NCI-H69 (cell line): ENCODE results near the gene CDIP1.
"Not testable (repeated sequence)": the region's sequence is repeated elsewhere in the genome, so short reads cannot be mapped to it uniquely, and the experiment has no call there.

Experiments used
- DNase-seq: peaks from one replicate; lab custom pipeline; 2025; lab: John Stamatoyannopoulos, UW

CDIP1 gene

DNA sequence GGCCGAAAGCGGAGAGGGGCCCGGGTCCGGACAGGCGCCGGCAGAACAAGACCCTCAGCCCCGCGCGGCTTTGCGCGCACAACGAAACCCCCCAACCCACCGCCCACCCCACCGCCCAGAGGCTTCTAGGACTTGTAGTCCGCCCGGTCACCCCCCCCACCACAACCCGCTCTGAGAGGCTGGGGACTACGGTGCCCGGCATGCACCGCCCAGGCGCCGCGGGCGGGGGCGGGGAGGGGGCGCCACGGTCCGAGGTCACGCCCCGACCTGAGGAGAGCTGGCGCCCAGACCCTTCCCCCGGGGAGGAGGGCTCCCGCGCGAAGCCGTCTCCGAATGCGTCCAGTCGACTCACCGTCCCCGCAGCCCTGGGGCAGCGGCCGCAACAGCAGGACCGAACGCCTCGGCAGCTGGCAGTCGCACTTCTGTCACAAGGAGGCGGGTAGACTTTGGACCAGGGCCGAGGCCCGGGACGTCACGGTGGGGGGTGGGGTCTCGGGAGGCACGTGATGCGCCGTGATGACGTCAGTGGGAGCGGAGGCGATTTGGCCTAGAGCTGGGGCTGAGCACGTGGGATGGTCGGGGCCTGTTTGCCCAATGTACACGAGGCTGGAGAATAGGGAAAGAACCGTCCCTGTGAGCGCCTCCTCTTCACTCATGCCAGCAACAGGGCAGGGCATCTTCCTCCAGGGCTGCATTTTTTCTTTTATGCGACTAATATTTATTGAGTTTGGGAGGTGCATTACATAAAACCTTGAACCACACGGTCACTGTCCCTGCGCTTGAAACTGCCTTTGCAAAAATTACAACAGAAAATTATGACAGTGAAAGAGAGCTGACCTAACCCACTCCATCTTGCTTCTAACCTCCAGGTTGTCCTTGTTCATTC is at the start of gene CDIP1:
TSS of gene CDIP1 (minus strand) at position 424 of the 886 bp plus-strand sequence. CDS start 24,643 bp downstream, outside the sequence.
- peak; percentile 97 for DNase-seq

DNA sequence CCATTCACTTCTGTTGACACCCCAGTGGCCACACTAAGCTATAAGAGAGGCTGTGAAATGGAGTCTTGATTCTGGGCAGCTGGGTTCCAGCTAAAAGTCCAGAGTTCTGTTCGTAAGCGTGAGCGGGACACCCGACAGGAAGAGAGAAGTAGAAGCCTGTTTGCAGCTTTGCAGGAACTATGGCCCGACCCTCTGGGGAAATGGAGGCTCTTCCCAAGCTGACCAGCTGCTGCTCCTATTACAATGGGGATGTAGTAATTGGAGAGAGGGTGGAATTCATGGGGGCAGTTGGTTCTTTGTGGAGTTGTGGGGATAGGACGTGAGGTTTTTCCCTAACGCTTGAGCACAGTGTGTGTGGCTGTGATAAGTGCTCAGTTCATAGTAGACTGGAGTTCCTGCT is 47.7 kb upstream of the CDIP1 start:
- DNase-seq = peak; percentile 28

DNA sequence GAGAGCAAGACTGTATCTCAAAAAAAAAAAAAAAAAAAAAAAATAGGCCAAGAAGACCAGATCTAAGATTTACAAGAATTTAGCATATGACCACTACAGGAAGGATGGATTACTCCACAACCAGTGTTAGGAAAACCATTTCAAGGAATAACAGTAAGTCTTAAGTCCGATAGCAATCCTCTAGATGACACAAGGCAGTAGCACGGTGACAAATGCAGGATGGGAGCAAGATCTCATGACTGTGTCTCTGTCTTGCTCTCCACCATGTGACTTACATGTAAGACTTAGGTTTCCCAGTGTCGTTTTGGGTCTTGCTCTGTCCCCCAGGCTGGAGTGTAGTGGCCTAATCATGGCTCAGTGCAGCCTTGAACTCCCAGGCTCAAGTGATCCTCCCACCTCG is 45.3 kb upstream of the CDIP1 start:
- no peak for DNase-seq

DNA sequence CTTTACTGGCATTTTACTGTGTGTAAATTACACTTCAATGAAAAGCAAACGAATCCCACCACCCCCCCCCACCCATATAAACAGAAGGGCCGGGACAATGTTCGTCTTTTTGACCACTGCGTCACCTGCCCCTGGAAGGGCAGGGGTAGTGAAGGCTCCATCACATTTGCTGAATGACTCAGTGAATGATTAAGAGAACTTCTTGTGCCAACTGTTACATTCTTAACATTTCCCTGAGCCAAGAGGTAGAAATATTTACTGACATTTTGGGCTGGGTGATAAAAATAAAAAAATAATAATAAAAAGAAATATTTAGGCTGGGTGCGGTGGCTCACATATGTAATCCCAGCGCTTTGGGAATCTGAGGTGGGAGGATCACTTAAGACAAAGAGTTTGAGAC is 41.7 kb upstream of the CDIP1 start:
- no peak for DNase-seq

DNA sequence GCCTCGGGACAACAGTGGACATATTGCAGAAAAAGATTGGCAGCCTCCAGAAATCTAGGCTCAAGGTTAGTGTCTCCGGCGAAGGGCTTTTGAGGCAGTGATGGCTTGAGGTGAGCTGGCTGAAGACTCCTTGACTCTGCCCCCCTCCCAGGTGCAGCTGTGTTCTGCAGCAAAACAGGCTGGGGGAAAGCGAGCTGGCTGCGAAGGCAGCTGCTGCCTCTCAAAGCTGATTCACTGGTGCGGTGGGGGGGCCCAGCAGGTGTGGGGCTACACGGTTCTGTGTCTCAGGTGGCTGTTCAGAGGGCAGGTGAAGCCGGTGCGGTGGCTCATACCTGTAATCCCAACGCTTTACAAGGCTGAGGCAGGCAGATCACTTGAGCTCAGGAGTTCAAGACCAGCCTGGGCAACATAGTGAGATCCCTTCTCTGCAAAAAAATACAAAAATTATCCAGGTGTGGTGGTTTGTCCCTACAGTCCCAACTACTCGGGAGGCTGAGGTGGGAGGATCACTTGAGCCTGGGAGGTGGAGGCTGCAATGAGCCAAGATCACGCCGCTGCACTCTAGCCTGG is 40.5 kb upstream of the CDIP1 start:
- peak; percentile 66 for DNase-seq

DNA sequence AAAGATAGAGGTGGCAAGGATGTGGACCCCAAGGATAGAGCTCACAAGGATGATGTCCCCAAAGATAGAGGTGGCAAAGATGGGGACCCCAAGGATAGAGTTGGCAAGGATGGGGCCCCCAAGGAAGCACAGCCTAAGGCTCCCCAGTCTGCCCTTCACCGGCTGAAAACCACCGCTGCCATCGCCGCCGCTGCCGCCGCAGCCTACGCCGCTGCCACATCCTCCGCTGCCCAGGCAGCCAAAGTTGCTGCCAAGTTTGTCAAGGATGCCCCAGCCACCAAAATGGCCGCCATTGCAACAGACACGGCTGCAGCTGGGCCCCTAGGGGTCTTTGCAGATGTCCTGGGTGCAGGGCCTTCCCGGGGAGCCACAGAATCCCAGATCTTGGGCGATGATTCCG is 37.4 kb upstream of the CDIP1 start:
- DNase-seq = no peak

DNA sequence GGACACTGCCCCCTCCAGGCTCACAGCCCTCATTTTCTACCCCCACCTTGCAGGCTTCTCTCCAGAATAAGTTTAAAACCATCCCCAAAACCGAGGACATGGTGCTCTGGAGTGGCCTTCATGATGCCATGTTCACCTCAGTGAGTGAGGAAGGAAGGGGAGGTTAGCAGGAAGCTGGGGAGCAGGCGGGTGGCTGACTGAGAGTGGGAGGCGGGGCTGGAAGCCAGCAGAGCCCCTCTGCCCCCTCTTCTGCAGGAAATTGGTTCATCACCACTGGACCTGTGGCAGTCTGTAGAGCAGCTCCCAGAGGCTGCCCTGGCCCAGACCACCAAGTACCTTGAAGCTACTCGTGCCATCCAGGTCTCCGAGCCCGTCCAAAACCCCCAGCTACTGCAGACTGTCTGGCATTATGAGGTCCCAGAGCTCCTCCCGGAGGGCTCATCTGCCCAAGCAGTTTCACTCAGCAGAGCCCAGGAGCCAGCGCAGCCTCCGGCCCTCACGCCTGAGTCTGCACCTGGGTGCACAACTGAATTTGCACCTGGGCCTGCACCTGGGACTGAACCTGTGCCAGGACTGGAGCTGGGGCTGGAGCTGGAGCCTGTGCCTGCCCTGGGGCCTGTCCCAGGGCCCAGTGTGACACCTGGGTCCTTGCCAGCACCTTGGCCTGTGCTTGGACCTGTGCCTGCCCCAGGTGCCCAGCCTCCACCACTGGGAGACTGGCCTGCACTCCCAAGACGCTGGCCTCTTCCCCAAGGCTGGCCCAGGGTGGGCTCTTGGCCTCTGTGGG is 36.5 kb upstream of the CDIP1 start:
- DNase-seq = peak; percentile 25

DNA sequence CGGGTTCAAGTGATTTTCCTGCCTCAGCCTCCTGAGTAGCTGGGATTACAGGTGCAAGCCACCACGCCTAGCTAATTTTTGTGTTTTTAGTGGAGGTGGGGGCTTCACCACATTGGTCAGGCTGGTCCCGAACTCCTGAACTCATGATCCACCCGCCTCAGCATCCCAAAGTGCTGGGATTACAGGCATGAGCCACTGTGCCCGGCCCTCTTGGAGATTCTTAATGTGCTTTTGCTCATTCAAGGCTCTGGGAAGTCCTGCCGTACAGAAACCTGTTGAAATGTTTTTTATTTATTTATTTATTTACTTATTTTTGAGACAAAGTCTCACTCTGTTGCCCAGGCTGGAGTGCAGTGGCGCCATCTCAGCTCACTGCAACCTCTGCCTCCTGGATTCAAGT is 35.4 kb upstream of the CDIP1 start:
- DNase-seq = not testable (repeated sequence)

DNA sequence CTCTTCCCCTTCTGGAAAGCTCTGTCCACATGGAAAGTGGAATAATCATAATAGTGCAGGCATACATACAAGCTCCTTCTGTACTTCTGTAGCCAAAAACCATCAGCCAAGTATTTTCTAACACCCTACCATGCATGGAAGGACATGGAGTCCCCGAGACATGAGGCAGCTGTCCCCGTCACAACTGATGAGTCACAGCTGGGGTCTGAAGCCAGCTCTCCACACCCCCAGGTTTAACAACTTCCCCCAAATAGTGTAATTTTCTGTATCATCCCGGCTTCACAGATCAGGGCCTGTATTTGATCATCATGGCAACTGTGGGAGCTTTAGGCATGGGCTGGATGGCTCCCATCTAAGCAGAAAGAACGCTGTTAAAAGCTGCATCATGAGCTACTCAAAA is 34.1 kb upstream of the CDIP1 start:
- no peak for DNase-seq

DNA sequence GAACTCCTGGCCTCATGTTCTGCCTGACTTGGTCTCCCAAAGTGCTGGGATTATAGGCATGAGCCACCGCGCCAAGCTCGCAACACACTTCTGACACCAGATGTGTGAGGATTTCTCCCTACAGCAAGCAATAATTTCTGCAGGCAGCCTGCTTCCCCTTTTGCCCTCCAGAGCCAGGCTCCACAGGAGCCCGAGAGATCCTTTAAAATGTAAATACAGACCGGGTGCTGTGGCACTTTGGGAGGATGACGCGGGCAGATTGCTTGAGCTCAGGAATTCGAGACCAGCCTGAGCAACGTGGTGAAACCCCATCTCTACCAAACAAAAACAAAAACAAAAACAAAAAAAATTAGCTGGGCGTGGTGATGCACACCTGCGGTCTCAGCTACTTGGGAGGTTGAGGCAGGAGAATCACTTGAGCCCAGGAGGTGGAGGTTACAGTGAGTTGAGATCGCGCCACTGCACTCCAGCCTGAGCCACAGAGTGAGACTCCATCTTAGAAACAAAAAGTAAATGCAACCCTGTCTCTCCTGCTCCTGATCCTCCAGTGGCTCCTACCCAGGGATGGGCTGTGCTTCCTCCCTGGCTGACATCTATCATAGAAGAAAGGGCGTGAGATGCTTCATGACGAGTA is 32.2 kb upstream of the CDIP1 start:
- peak; percentile 64 for DNase-seq

DNA sequence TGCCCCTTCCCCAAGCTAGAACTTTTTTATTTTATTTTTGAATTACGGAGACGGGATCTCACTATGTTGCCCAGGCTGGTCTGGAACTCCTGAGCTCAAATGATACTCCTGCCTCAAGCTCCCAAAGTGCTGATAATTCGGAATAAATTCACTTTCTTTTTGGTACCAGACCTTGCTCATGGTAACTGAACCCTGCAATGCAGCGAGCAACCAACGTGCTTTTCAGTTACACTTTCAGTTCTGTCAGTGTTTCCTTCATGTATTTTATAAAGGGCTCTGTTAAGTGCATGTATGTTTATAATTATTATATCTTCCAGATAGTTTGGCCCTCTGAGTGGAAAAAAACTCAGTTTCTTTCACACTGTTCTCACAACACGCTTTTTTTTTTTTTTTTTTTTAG is 31.5 kb upstream of the CDIP1 start:
- no peak for DNase-seq

DNA sequence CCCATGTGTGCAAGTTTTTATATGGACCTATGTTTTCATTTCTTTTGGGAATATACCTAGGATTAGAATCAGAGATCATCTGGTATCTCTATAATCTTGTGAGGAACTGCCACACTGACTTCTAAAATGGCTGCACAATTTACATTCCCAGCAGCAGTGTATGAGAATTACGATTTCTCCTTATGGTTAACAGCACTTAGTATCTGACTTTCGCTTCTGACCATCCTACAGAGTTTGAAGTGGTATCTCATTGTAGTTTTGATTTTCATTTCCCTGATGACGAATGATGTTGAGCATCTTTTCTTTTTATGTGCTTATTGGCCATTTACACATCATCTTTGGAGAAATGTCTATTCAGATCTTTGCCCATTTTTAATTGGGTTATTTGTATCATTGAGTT is 27.6 kb upstream of the CDIP1 start:
- DNase-seq = no peak

DNA sequence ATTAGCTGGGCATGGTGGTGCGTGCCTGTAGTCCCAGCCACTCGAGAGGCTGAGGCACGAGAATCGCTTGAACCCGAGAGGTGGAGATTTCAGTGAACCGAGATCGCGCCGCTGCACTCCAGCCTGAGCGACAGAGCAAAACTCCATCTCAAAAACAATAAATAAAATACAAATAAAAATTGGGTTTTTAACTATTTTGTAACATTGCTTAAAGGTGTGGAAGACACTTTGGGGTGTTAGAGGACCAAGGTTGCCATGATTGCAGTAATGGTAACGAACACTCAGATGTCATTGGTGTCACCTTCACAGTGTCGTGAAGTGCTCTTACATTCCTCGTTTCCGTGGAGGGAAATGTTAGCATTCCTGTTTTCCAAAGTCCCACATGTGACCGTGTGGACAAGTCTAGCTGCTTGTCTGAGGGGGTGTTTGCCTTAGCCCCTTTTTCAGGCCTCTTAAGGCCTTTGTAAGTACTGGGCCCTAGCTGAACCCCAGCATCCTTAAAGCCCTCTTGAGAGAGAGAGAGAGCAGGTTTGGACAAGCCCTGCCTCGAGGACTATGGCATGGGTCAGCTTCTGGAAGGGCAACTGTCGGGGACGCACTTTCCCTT is 26.2 kb upstream of the CDIP1 start:
- DNase-seq = no peak

DNA sequence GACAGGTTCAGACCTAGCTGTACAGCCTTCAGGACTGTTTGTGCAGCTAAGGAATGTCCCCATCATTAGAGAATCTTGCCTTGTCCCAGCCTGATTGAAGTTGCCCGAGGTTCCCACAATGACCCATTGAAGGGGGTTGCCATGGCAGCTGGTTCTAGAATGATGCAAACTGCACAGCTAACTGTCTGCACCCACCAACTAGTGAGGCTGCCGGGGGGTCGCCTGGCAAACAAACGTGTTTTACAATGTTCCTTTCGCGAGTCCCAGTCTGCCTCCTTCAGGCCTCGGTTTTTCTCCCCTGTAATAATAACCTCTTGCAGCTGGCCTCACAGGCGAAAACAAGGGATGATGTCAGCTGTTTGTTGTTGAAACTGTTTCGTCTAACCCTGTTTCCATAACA is 23.0 kb upstream of the CDIP1 start:
- no peak for DNase-seq

DNA sequence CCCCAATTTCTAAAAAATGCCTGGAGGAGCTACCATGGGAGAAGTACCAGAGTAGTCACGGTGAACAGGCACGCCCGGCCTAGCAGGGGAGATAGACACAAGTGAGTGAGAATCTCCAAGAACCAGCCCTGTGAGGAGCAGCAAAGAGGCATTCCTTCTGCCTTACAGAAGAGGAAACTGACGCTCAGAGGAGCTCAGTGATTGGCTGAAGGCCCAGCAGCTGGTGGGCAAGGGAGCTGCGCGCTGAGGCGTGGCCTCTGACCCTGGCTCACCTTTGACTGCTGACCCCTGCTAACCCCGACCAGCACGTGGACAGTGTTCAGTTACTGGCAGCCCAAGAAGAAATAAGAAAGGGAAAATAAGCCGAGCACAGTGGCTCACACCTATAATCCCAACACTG is 19.4 kb upstream of the CDIP1 start:
- DNase-seq = no peak

DNA sequence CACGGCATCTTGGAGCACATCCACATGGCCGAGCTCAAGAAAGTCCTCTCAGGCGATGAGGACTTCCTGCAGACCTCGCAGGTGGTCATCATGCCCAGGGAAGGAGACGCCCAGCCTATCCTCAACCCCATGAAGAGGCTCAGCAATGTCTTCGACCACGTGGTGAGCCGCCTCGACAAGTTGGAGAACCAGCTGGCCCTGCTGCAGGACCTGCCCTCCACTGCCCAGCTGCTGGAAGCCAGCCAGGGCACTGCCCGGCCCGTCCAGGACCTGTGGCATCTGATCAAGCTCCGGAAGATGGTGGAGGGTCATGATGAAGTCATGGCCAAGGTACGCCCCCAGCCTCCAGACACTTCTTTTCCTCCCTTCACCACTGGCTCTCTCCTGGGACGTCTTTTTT is 18.0 kb upstream of the CDIP1 start:
- DNase-seq = no peak

DNA sequence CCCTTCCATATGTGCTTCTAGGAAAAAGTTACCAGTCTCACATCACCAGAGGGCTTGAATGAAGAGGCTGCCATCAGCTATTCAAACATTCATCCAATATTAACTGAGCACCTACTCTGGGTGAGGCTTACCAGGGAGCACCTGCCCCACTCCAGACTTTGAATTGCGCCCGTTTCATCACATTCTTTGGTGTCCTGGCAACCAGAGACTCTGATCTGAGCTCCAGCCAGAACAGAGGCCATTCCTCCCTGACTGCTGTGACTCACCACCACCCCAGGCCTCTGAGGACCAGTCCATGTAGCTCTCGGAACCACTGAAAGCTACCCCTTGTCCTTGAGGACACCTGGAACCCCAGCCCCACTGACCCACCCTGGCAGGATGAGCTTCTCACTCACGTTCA is 17.5 kb upstream of the CDIP1 start, which contains the start of gene C16orf96:
TSS of gene C16orf96 (plus strand) at position 229 of the 400 bp plus-strand sequence. CDS start at position 379, 150 bp downstream.
- DNase-seq = no peak

DNA sequence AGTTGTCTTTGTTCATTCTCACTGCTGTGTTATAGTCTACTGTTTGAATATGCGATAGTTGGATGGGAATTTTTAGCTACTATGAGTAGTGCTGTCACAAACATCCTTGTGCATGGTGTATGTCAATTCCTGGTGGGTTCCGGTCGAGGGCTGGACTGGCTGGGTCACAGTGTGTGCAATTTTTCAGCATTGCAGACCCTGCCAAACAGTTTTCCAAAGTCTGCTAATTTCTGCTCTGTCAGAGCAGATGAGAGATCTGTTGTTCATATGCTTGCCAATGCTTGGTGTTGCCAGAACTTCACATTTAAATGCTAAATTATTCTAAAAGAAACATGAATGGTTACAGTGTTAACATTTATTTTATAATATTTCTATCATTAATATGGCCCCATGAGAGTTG is 14.0 kb upstream of the CDIP1 start:
- no peak for DNase-seq

DNA sequence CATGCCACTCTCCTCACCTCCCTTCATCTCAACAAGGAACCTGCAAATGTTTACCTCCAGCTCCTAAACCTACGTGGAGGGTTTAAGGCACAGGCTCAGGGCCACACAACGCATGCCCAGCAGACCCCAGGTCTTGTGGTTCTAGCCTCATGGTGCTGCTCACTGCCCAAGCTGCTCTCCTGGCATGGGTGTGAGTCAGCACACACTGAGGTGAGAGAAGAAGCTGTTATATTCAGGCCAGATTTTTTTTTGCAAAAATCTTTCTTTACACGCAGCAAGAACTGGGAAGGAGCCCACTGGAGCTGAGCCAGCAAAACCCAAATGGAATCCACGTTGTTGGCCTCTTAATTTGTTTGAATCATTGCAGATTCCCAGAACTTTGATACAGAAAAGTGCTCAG is 12.0 kb upstream of the CDIP1 start:
- no peak for DNase-seq

DNA sequence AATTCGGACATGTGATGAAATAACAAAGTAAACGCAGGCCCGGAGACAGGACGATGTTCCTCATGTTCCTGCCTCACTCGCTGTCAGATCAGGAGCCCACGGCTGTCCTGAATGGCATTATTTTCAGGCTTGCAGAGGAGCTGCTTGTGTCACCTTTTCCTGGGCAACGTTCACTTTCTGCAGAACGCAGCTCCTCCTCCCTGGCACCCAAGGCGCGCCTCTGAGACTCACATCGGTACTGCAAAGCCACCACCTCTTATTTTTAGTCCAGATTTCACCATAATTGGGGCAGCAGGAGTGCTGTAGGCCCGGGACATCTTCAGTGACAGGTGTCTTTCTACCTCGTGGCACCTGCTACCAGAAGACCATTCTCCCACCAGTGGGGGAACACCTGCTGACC is 9.6 kb upstream of the CDIP1 start:
- DNase-seq = no peak

DNA sequence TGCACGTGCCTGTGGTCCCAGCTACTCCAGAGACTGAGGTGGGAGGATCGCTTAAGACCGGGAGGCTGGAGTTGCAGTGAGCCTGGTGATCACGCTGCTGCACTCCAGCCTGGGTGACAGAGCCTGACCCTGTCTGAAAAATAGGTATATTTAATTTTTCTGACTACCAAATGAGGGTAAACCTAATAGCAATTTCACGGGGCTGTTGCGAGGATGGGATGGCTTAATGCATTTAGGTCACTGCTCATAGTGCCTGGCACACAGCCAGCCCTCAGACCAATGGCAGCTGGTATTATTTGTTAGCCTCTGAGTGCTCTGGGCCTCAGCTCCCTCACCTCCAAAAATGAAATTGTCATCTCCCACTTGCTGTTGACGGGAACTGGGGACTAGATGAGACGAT is 5.9 kb upstream of the CDIP1 start:
- peak; percentile 65 for DNase-seq

DNA sequence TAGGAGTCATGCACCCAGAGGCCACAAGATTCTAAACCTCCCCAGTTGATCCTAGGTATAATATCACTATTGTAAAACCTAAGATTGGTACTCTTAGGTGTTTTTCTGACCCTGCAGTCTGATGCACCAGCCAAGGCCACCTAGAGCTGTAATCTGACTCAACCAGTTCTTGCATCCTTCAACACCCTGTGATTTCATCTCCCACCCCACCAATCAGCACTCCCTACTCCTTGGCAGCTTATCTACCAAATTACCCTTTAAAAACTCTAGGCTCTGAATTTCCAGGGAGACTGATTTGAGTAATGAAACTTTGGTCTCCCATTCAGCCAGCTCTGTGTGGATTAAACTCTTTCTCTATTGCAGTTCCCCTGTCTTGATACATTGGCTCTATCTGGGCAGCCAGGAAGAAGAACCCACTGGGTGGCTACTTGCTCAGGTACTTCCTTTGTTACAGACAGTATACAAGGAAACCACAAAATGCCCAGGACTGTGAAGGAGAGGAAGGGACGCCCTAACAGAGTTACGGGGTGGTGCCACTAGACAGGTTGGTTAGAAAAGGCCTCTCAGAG is 1.2 kb upstream of the CDIP1 start:
- DNase-seq = no peak
